ENCODE data around the gene ARID1B. TPM values are rescaled to one million over a fixed set of nuclear protein-coding genes. Genes with fewer than 3 reads are reported as not detected.

The ARID1B gene
- total and polyA plus RNA-seq, 12 donors, result 11.2 to 63.2 (median 52.2) TPM

- H3K9me3 ChIP-seq, result no peaks in the 10 kb centered on the region
- H3K4me3 ChIP-seq, result no peak overlapping the region
- ATAC-seq (no peak), DNase-seq (no peak)
- intact Hi-C loops (cut with DNase I), result loop anchor here in 2 of 10 donors (5.0 to 10.0 kb wide), 2 partner anchors 51 to 52 kb away; no protein-coding TSS in a partner anchor
- H3K4me1 ChIP-seq, result peaks cover 0 to 43% (median 27%) of the 10 kb centered on the region in 9 donors
- H3K27ac ChIP-seq, result peak overlapping the region in 6 of 10 donors; percentile 6 to 78 (median 66)
- 96 to 98% methylated on average over 2 of the region's 2 CpGs for WGBS, 2 donors
- TF ChIP-seq CTCF (IDR thresholded peaks at IDR 0.05), result no peak
- no peaks in the 10 kb centered on the region for H3K27me3 ChIP-seq
- H3K36me3 ChIP-seq, result peaks cover 0 to 40% (median 0%) of the 10 kb centered on the region in 9 donors
Measured at GRCh38 chr6:157133856-157134255, 356.7 kb downstream of the ARID1B start.

- H3K4me1 ChIP-seq, result peaks cover 0 to 37% (median 27%) of the 10 kb centered on the region in 9 donors
- H3K4me3 ChIP-seq, result no peak overlapping the region
- H3K9me3 ChIP-seq, result no peaks in the 10 kb centered on the region
- no peak for DNase-seq
- TF ChIP-seq CTCF (IDR thresholded peaks at IDR 0.05), result no peak
- peak overlapping the region in 7 of 10 donors; percentile 6 to 78 (median 61) for H3K27ac ChIP-seq
- peaks cover 0 to 45% (median 0%) of the 10 kb centered on the region in 9 donors for H3K36me3 ChIP-seq
- no peaks in the 10 kb centered on the region for H3K27me3 ChIP-seq
- intact Hi-C loops (cut with DNase I), result loop anchor here in 2 of 10 donors (5.0 to 10.0 kb wide), 2 partner anchors 50 to 52 kb away; no protein-coding TSS in a partner anchor
- peak in 7 of 8 donors; percentile 26 to 95 (median 86) for ATAC-seq
- WGBS, 2 donors, result 38 to 50% methylated on average over 7 of the region's 7 CpGs
Measured at GRCh38 chr6:157134402-157135047, 357.3 kb downstream of the ARID1B start.

- DNase-seq, result no peak
Measured at GRCh38 chr6:157135691-157136090, 358.5 kb downstream of the ARID1B start.

GRCh38 chr6:157137501-157137900, 360.3 kb downstream of the ARID1B start:
- no peak for ATAC-seq
- H3K4me3 ChIP-seq, result no peak overlapping the region
- no peaks in the 10 kb centered on the region for H3K27me3 ChIP-seq
- H3K9me3 ChIP-seq, result no peaks in the 10 kb centered on the region
- 87 to 94% methylated on average over 2 of the region's 2 CpGs for WGBS, 2 donors
- no peak for TF ChIP-seq CTCF (IDR thresholded peaks at IDR 0.05)
- peaks cover 0 to 68% (median 0%) of the 10 kb centered on the region in 9 donors for H3K36me3 ChIP-seq
- no peak overlapping the region for H3K27ac ChIP-seq
- H3K4me1 ChIP-seq, result peaks cover 0 to 31% (median 21%) of the 10 kb centered on the region in 9 donors
- intact Hi-C loops (cut with DNase I), result loop anchor here in 1 of 10 donors (10.0 kb wide), 1 partner anchor 47 kb away; no protein-coding TSS in a partner anchor
- DNase-seq, result no peak

More at GRCh38 chr6:157135691-157136090, 358.5 kb downstream of the ARID1B start:
- no peak for TF ChIP-seq CTCF (IDR thresholded peaks at IDR 0.05)
- 79% methylated on average over 1 of the region's 1 CpG for WGBS, 2 donors
- no peak overlapping the region for H3K4me3 ChIP-seq
- H3K27me3 ChIP-seq, result no peaks in the 10 kb centered on the region
- no peaks in the 10 kb centered on the region for H3K9me3 ChIP-seq
- peak overlapping the region in 1 of 10 donors; percentile 61 for H3K27ac ChIP-seq
- peaks cover 0 to 50% (median 0%) of the 10 kb centered on the region in 9 donors for H3K36me3 ChIP-seq
- intact Hi-C loops (cut with DNase I), result loop anchor here in 1 of 10 donors (10.0 kb wide), 1 partner anchor 49 kb away; no protein-coding TSS in a partner anchor
- peaks cover 0 to 30% (median 21%) of the 10 kb centered on the region in 9 donors for H3K4me1 ChIP-seq
- ATAC-seq, result no peak

All from heart right ventricle (tissue), 16 donors.